Uterus (tissue), 4 donors: ENCODE measurements around the gene KYNU. TPM values are rescaled to one million over a fixed set of nuclear protein-coding genes. Genes with fewer than 3 reads are reported as not detected.
"Not testable (repeated sequence)": the region's sequence is repeated elsewhere in the genome, so short reads cannot be mapped to it uniquely, and the experiment has no call there.

ENCODE experiments used
- DNase-seq, 2 donors: peaks; one replicate each; pipeline ENCODE4 v3.0.0-alpha.2; 2019 to 2020
- H3K27ac ChIP-seq, 2 donors: fragments of 200-600 bp; sonication (generic); 1 replicate in 1 of 2; 2 replicates in 1 of 2; pipeline ENCODE4 v1.5.1; 2016 to 2018
- H3K27me3 ChIP-seq, 2 donors: fragments of 200-600 bp; sonication (generic); one replicate each; pipeline ENCODE4 v1.5.1; 2018 to 2019; ENCODE audit warnings: control low read depth in 1 of 2
- H3K36me3 ChIP-seq, 2 donors: fragments of 200-600 bp; sonication (generic); one replicate each; pipeline ENCODE4 v1.5.1; 2019; ENCODE audit warnings: control low read depth in 1 of 2
- H3K4me1 ChIP-seq, 2 donors: fragments of 200-600 bp; sonication (generic); one replicate each; pipeline ENCODE4 v1.5.1; 2018 to 2019; ENCODE audit warnings: control low read depth in 1 of 2
- H3K4me3 ChIP-seq, 2 donors: fragments of 200-600 bp; sonication (generic); 1 replicate in 1 of 2; 2 replicates in 1 of 2; pipeline ENCODE4 v1.5.1; 2018 to 2019; ENCODE audit warnings: mild to moderate bottlenecking in 1 of 2
- H3K9me3 ChIP-seq, 2 donors: fragments of 200-600 bp; sonication (generic); one replicate each; pipeline ENCODE4 v1.5.1; 2019; ENCODE audit warnings: control low read depth in 1 of 2
- POLR2A ChIP-seq, 2 donors: fragments of 450-650 bp; IDR thresholded peaks; one replicate each; pipeline ENCODE4 v1.6.1; 2016; ENCODE audit warnings: antibody characterized with exemption in 2 of 2, mild to moderate bottlenecking in 1 of 2, moderate library complexity in 1 of 2
- intact Hi-C: fragments of 100-400 bp; cut with DNase I; formaldehyde crosslinking; loops from one replicate; pipeline ENCODE4 v1.15.1; 2023; ENCODE audit warnings: low total_unique reads
- total RNA-seq, 4 donors: library from RNA; depleted of rRNA in 3 of 4; stranded (reverse); fragments of >200 nt in 3 of 4; gene quantifications; one replicate each; pipeline versions ENCODE4 v1.1.0 to v1.2.4, GENCODE V29; 2014 to 2023
- TF ChIP-seq, protein P1 (sequence below), 4 experiments: fragments of 200-600 bp in 2 of 4; fragments of 450-650 bp in 2 of 4; sonication (generic) in 2 of 4; IDR thresholded peaks; one replicate each; pipeline ENCODE4 v1.5.1; 2016 to 2019; ENCODE audit warnings: antibody characterized with exemption in 4 of 4, mild to moderate bottlenecking in 2 of 4, moderate library complexity in 1 of 4
- donor health status: DM: yes; HTN: yes; CAD: no.

The KYNU gene
- total RNA-seq, 4 donors from 2014 or later: 1.9 to 5.3 (median 2.1) TPM; not detected in 1

- no peaks in the 10 kb centered on the region for H3K27me3 ChIP-seq
- no peak overlapping the region for H3K27ac ChIP-seq
- H3K4me1 ChIP-seq: no peaks in the 10 kb centered on the region
- no peak for TF ChIP-seq POLR2A (IDR thresholded peaks at IDR 0.05)
- TF ChIP-seq, protein P1, sequence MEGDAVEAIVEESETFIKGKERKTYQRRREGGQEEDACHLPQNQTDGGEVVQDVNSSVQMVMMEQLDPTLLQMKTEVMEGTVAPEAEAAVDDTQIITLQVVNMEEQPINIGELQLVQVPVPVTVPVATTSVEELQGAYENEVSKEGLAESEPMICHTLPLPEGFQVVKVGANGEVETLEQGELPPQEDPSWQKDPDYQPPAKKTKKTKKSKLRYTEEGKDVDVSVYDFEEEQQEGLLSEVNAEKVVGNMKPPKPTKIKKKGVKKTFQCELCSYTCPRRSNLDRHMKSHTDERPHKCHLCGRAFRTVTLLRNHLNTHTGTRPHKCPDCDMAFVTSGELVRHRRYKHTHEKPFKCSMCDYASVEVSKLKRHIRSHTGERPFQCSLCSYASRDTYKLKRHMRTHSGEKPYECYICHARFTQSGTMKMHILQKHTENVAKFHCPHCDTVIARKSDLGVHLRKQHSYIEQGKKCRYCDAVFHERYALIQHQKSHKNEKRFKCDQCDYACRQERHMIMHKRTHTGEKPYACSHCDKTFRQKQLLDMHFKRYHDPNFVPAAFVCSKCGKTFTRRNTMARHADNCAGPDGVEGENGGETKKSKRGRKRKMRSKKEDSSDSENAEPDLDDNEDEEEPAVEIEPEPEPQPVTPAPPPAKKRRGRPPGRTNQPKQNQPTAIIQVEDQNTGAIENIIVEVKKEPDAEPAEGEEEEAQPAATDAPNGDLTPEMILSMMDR (IDR thresholded peaks at IDR 0.05): no peak
- no peaks in the 10 kb centered on the region for H3K36me3 ChIP-seq
- no peak overlapping the region for H3K4me3 ChIP-seq
- intact Hi-C loops: no loop called here
- DNase-seq: no peak
- no peaks in the 10 kb centered on the region for H3K9me3 ChIP-seq
These were observed 18.5 kb upstream of the KYNU start for GRCh38 chr2:142858961-142859360.

GRCh38 chr2:142862299-142862698, 15.2 kb upstream of the KYNU start:
- Histone ChIP-seq H3K36me3 (no peaks in the 10 kb centered on the region), H3K4me1 (no peaks in the 10 kb centered on the region), H3K4me3 (no peak overlapping the region), H3K9me3 (no peaks in the 10 kb centered on the region), H3K27ac (no peak overlapping the region), H3K27me3 (no peaks in the 10 kb centered on the region)
- TF ChIP-seq POLR2A (IDR thresholded peaks at IDR 0.05): no peak
- TF ChIP-seq, protein P1 (IDR thresholded peaks at IDR 0.05): no peak
- intact Hi-C loops: no loop called here
- DNase-seq: no peak

GRCh38 chr2:142862847-142863246, 14.6 kb upstream of the KYNU start:
- Histone ChIP-seq H3K27ac (no peak overlapping the region), H3K27me3 (no peaks in the 10 kb centered on the region), H3K4me1 (no peaks in the 10 kb centered on the region), H3K4me3 (no peak overlapping the region), H3K36me3 (no peaks in the 10 kb centered on the region), H3K9me3 (no peaks in the 10 kb centered on the region)
- intact Hi-C loops: no loop called here
- no peak for DNase-seq
- TF ChIP-seq, protein P1 (IDR thresholded peaks at IDR 0.05): no peak
- TF ChIP-seq POLR2A (IDR thresholded peaks at IDR 0.05): no peak

GRCh38 chr2:142863485-142863961, 13.9 kb upstream of the KYNU start:
- DNase-seq: no peak
- Histone ChIP-seq H3K4me3 (no peak overlapping the region), H3K36me3 (no peaks in the 10 kb centered on the region), H3K9me3 (no peaks in the 10 kb centered on the region), H3K4me1 (no peaks in the 10 kb centered on the region), H3K27me3 (no peaks in the 10 kb centered on the region), H3K27ac (no peak overlapping the region)
- intact Hi-C loops: no loop called here
- TF ChIP-seq, protein P1 (IDR thresholded peaks at IDR 0.05): no peak
- no peak for TF ChIP-seq POLR2A (IDR thresholded peaks at IDR 0.05)

DNA sequence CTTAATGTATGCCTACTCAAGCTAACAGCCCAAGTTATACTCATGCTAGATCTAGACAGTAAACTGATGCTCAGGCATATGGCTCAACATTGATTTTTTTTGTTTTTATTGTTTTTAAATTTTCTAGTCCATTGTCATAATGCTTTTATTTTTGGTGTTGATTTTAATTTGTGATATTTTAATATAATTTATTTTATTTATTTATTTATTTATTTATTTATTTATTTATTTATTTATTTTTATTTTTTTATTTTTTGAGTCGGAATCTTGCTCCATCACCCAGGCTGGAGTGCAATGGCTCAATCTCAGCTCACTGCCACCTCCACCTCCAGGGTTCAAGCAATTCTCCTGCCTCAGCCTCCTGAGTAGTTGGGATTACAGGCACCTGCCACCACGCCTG, 12.9 kb upstream of the KYNU start:
- DNase-seq, H3K9me3 ChIP-seq, H3K4me1 ChIP-seq, intact Hi-C loops, H3K36me3 ChIP-seq, H3K27me3 ChIP-seq, H3K4me3 ChIP-seq, H3K27ac ChIP-seq: not testable (repeated sequence)

GRCh38 chr2:142865924-142866323, 11.5 kb upstream of the KYNU start:
- no peak for DNase-seq
- Histone ChIP-seq H3K4me3 (no peak overlapping the region), H3K4me1 (no peaks in the 10 kb centered on the region), H3K27ac (no peak overlapping the region), H3K27me3 (no peaks in the 10 kb centered on the region), H3K9me3 (no peaks in the 10 kb centered on the region), H3K36me3 (no peaks in the 10 kb centered on the region)
- intact Hi-C loops: no loop called here
- TF ChIP-seq, protein P1 (IDR thresholded peaks at IDR 0.05): no peak
